Neural progenitor cell (in vitro differentiated cells): ENCODE data around the gene PRDM5. TPM values are rescaled to one million over a fixed set of nuclear protein-coding genes. Genes with fewer than 3 reads are reported as not detected.

Experiments used
- DNase-seq: peaks from one replicate; pipeline ENCODE4 v3.0.0-alpha.2; 2016; ENCODE audit warnings: low spot score
- H2AFZ ChIP-seq: fragments of 200-600 bp; sonication (generic); replicated peaks from 2 replicates; pipeline ENCODE4 v1.6.1; 2016; ENCODE audit warnings: antibody characterized with exemption
- H3F3A ChIP-seq: fragments of 200-600 bp; sonication (generic); 2 replicates; pipeline ENCODE4 v1.6.1; 2016; ENCODE audit warnings: antibody characterized with exemption, low read depth
- H3K27ac ChIP-seq: fragments of 200-600 bp; sonication (generic); 2 replicates; pipeline ENCODE4 v1.5.1; 2016; ENCODE audit warnings: mild to moderate bottlenecking
- H3K27me3 ChIP-seq: fragments of 200-600 bp; sonication (generic); 2 replicates; pipeline ENCODE4 v1.6.1; 2016; ENCODE audit warnings: mild to moderate bottlenecking, moderate library complexity
- H3K36me3 ChIP-seq: fragments of 200-600 bp; sonication (generic); 2 replicates; pipeline ENCODE4 v1.5.1; 2016
- H3K4me1 ChIP-seq: fragments of 200-600 bp; sonication (generic); 2 replicates; pipeline ENCODE4 v1.6.1; 2016; ENCODE audit warnings: mixed run types
- H3K4me2 ChIP-seq: fragments of 200-600 bp; sonication (generic); 2 replicates; pipeline ENCODE4 v1.6.1; 2016
- H3K4me3 ChIP-seq: fragments of 200-600 bp; sonication (generic); 2 replicates; pipeline ENCODE4 v1.5.1; 2016
- H3K79me2 ChIP-seq: fragments of 200-600 bp; sonication (generic); 2 replicates; pipeline ENCODE4 v1.6.1; 2016; ENCODE audit warnings: low read depth
- H3K9ac ChIP-seq: fragments of 200-600 bp; sonication (generic); 2 replicates; pipeline ENCODE4 v1.6.1; 2016
- H3K9me3 ChIP-seq: fragments of 200-600 bp; sonication (generic); 2 replicates; pipeline ENCODE4 v1.5.1; 2016; ENCODE audit warnings: low read depth
- H4K20me1 ChIP-seq: fragments of 200-600 bp; sonication (generic); 2 replicates; pipeline ENCODE4 v1.6.1; 2016; ENCODE audit warnings: low read depth
- H3K27ac Mint-ChIP-seq: 3 replicates; pipeline ENCODE4 v1.8.0; 2021; ENCODE audit warnings: mixed read lengths
- H3K27me3 Mint-ChIP-seq: 2 replicates; pipeline ENCODE4 v1.8.0; 2022; ENCODE audit warnings: low read depth, mild to moderate bottlenecking, inconsistent platforms, moderate library complexity, mixed read lengths; ENCODE audit not compliant: insufficient read depth
- H3K36me3 Mint-ChIP-seq: 3 replicates; pipeline ENCODE4 v1.8.0; 2021; ENCODE audit warnings: mixed read lengths
- H3K4me1 Mint-ChIP-seq: 3 replicates; pipeline ENCODE4 v1.8.0; 2021; ENCODE audit warnings: mixed read lengths
- H3K4me3 Mint-ChIP-seq: 3 replicates; pipeline ENCODE4 v1.8.0; 2021; ENCODE audit warnings: mild to moderate bottlenecking, moderate library complexity, mixed read lengths
- H3K9me3 Mint-ChIP-seq: 3 replicates; pipeline ENCODE4 v1.8.0; 2020; ENCODE audit warnings: mixed read lengths
- CTCF ChIP-seq: fragments of 200-600 bp; sonication (generic); IDR thresholded peaks from 2 replicates; pipeline ENCODE4 v1.5.1; 2017; ENCODE audit warnings: antibody characterized with exemption, mild to moderate bottlenecking
- EZH2 ChIP-seq: fragments of 200-600 bp; sonication (generic); IDR thresholded peaks from 2 replicates; pipeline ENCODE4 v1.6.1; 2017; ENCODE audit warnings: antibody characterized with exemption, mild to moderate bottlenecking, moderate library complexity
- EZH2phosphoT487 ChIP-seq: fragments of 200-600 bp; sonication (generic); IDR thresholded peaks from 2 replicates; pipeline ENCODE4 v1.6.1; 2017; ENCODE audit warnings: antibody characterized with exemption
- total RNA-seq: library from RNA; depleted of rRNA; stranded (reverse); fragments of >200 nt; gene quantifications from 2 replicates; pipeline ENCODE4 v1.2.3, GENCODE V29; 2015; ENCODE audit warnings: low replicate concordance

The PRDM5 gene
- total RNA-seq, 1 donor from 2014 or later = 51.7 TPM

GRCh38 chr4:120798570-120798969, 124.0 kb downstream of the PRDM5 start:
- H3K36me3 ChIP-seq = peaks cover 2% of the 10 kb centered on the region
- no peak overlapping the region for H3K27ac ChIP-seq
- Mint-ChIP-seq H3K4me3 (no peak overlapping the region), H3K4me1 (peaks cover 7% of the 10 kb centered on the region), H3K27ac (no peak overlapping the region), H3K27me3 (no peaks in the 10 kb centered on the region), H3K36me3 (no peaks in the 10 kb centered on the region), H3K9me3 (no peaks in the 10 kb centered on the region)
- H3K4me2 ChIP-seq = no peak overlapping the region
- TF ChIP-seq EZH2 (no peak), CTCF (no peak), EZH2phosphoT487 (no peak)
- H3F3A ChIP-seq = no peaks in the 10 kb centered on the region
- H3K4me1 ChIP-seq = peaks cover 12% of the 10 kb centered on the region
- H4K20me1 ChIP-seq = no peaks in the 10 kb centered on the region
- H2AFZ ChIP-seq = no peak overlapping the region
- no peak for DNase-seq
- no peak overlapping the region for H3K4me3 ChIP-seq
- no peak overlapping the region for H3K9ac ChIP-seq
- H3K27me3 ChIP-seq = no peaks in the 10 kb centered on the region
- no peaks in the 10 kb centered on the region for H3K9me3 ChIP-seq
- no peaks in the 10 kb centered on the region for H3K79me2 ChIP-seq

- H3K9me3 ChIP-seq = no peaks in the 10 kb centered on the region
- no peak overlapping the region for H2AFZ ChIP-seq
- no peaks in the 10 kb centered on the region for H3K27me3 ChIP-seq
- no peak overlapping the region for H3K9ac ChIP-seq
- H4K20me1 ChIP-seq = no peaks in the 10 kb centered on the region
- Mint-ChIP-seq H3K9me3 (peaks cover 3% of the 10 kb centered on the region), H3K27me3 (no peaks in the 10 kb centered on the region), H3K4me3 (no peak overlapping the region), H3K4me1 (peaks cover 7% of the 10 kb centered on the region), H3K27ac (no peak overlapping the region), H3K36me3 (peaks cover 3% of the 10 kb centered on the region)
- no peak for DNase-seq
- no peak overlapping the region for H3K4me3 ChIP-seq
- peaks cover 5% of the 10 kb centered on the region for H3K36me3 ChIP-seq
- no peak overlapping the region for H3K4me2 ChIP-seq
- H3K27ac ChIP-seq = no peak overlapping the region
- no peaks in the 10 kb centered on the region for H3F3A ChIP-seq
- H3K4me1 ChIP-seq = peaks cover 12% of the 10 kb centered on the region
- no peaks in the 10 kb centered on the region for H3K79me2 ChIP-seq
- TF ChIP-seq EZH2 (no peak), CTCF (no peak), EZH2phosphoT487 (no peak)
These were observed 126.3 kb downstream of the PRDM5 start for GRCh38 chr4:120796271-120796670.

GRCh38 chr4:120785202-120785601, 137.3 kb downstream of the PRDM5 start:
- no peak overlapping the region for H3K4me2 ChIP-seq
- no peaks in the 10 kb centered on the region for H3K4me1 ChIP-seq
- H3K36me3 Mint-ChIP-seq = no peaks in the 10 kb centered on the region
- H3K79me2 ChIP-seq = no peaks in the 10 kb centered on the region
- H3F3A ChIP-seq = no peaks in the 10 kb centered on the region
- no peak overlapping the region for H2AFZ ChIP-seq
- H3K36me3 ChIP-seq = no peaks in the 10 kb centered on the region
- H3K27me3 ChIP-seq = no peaks in the 10 kb centered on the region
- H3K27ac ChIP-seq = no peak overlapping the region
- H3K9me3 Mint-ChIP-seq = no peaks in the 10 kb centered on the region
- no peak overlapping the region for H3K4me3 ChIP-seq
- H3K4me3 Mint-ChIP-seq = no peak overlapping the region
- H4K20me1 ChIP-seq = no peaks in the 10 kb centered on the region
- DNase-seq = no peak
- no peak overlapping the region for H3K27ac Mint-ChIP-seq
- TF ChIP-seq EZH2phosphoT487 (no peak), EZH2 (no peak), CTCF (no peak)
- H3K4me1 Mint-ChIP-seq = no peaks in the 10 kb centered on the region
- H3K27me3 Mint-ChIP-seq = no peaks in the 10 kb centered on the region
- no peak overlapping the region for H3K9ac ChIP-seq
- H3K9me3 ChIP-seq = no peaks in the 10 kb centered on the region
